HT1080 (cell line): Measurements from ENCODE around the gene RBKS. TPM values are rescaled to one million over a fixed set of nuclear protein-coding genes. Genes with fewer than 3 reads are reported as not detected.
A peak's percentile ranks its signal among the peaks of the same experiment; 100 is the strongest.

Experiments
- DNase-seq: peaks from one replicate; pipeline ENCODE4 v3.0.0-alpha.2; 2015; ENCODE audit warnings: low read depth
- total RNA-seq: library from RNA; depleted of rRNA; stranded (reverse); fragments of >200 nt; shearing (Covaris generic); gene quantifications from 2 replicates; pipeline ENCODE4 v1.2.3, GENCODE V29; 2014

RBKS gene
- total RNA-seq, 1 experiment from 2014 or later, result 0.71 TPM

DNA sequence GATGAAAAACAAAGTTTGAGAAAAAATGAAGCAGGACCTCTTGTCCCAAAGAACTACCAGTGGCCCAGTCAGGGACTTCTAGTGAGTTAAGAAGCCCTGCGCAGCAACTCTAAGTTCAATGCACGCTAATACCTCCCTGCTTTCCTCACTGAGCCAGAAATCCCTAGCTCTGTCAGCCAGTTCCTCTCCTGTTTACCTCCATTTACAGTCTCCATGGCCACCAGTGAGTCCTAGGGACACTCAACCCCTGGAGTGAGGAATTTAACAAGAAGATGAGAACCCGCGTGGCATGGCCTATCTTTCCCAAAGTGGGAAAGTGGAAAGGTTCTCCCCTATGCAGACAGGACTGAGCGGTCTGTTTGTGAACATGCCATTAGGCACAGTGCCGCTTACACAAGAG lies 87.6 kb downstream of the RBKS start:
- no peak for DNase-seq

DNA sequence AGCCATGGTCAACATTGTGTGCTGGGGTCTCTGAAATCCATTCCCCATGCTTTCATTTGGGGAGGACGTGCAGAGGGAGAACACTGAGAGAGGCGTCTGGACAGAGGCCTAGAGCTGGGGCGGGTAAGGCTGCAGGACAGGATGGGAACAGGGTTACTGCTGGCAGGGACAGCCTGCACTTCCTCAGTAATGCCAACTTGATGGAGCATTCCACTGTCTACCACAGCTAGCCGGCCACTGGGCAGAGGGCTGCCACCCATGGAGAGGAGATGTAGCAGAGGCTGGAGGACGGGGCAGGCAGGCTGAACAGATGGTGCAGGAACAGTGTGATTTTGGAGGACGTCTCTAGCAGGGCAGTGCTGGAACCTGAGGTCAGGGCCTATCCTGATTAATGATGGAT lies 89.3 kb downstream of the RBKS start:
- no peak for DNase-seq

DNA sequence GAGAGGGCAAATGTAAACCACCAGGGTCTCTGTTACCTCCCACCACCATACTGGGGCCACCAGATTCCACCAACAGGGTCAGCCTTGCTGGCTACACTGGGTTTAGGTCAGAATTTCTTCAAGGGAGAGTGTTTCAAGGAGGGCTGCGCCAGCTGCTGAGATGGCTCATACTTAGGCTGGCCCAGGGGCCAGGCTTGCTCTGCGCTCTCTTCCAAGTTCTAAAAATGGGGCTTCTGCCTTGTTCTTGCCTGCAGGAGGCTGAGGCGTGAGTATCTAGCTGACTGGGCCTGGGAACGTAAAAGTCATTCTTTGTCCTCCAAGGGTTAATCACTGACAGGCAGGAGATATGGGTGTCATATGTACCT lies 90.6 kb downstream of the RBKS start:
- no peak for DNase-seq

DNA sequence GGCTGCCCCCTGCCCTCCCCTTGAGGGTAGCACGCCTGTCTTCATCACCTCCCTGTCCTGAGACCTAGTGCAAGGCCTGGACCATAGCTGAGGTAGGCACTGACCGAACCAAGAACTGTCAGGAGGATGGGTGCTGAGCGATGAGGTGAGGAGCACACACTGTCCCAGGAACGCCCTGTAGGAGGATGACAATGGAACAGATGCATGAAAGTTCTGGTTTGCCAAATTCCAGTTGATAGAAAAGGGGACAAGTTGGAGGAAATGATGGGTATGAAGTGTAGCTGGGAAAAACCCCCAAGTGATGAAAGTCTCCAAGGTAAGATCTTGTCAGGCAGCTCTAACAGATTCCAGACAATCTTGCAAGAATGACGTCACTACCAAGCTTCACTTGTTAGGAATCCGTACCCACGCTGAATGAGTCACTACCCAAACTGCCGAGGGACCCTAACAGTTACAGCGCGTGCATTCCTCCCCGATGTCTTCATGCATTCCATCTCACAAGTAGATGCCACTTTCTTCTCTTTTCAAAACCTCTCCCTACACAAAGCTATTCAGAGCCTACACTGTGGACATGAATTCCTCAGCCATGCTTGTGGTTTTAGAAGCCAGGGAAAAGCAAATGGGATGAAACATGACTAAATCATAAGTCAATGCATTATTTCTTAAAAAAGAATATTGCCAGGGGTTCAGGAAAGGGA lies 91.1 kb downstream of the RBKS start:
- DNase-seq, result peak; percentile 100

DNA sequence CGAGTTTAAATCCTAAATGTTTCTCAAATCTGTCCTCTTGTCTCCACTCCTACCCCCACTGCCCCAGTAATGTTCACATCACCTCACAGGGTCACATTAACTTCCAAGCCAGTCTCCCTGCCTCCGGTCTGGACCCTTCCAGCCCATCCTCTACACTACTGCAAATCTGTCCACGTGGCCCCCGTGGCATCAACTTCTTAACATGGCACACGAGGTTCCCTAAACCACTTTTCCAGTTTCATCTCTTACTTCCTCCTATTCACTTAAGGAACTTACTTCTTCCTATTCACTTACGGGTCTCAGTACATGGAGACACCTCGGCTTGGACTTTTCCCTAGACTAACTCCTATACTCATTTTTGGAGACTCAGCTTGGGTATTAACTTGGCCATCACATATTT lies 91.7 kb downstream of the RBKS start:
- DNase-seq, result no peak

DNA sequence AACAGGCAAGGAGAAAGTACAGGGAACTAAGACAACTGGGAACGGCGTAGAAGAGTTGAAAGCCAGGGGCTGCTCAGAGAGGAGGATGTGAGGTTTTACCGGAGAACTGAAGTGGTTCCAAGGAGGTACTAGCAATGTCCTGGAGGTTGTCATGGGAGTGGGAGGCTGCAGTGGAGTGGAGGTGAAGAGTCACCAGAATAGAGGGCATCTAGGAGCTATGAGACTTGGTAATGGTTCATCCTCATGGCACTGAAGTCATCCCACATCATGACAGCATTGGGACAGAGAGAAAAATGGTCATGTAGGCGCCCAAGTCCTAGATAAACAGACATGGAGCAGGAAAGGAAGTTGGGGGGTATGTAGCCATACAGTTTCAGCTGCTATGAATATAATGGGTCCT lies 92.3 kb downstream of the RBKS start:
- no peak for DNase-seq

DNA sequence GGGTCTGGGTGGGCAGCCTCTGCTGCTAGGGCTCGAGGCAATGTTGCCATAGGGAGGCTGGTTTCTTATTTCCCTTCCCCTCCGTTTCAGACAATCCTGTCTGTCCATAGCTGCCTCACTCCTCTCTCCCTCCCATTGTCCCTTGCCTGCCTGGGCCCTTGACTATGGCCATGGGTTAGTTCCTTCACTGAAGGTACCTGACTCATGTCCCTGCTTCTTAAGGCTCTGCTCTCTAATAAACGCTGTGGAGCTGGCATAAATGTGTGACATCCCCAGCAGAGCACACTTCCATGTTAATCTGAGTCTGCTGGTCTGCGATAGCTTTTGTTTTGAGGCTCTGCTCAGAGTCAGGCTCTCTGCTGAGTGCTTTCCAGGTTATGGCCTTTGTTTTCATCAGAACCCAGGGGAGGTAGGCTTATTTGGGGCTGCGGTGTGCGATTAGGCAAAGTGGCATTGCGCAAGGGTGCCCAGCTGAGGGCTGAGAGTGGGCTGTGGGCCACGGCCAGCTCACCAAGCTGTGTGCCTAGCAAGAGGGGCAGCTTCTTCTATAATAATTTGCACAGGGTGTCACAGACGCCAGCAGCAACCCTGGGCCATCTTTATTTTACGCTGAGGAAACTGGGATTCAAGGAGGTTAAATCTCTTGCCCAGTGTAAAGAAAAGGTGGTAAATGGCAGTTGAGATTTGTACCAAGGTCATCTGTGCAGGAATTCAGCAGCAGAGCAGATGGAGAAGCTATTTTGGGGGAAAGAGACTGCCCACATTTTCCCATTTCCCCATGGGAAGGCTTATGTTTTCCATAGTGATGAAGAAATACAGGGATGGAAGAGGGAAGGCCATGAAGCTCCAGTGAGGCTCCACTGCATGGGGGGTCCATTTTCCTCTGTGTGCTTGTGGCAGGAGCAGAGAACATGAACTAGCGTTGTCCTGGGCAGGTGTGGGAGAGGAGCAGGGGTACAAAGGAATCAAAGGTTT lies 93.1 kb downstream of the RBKS start:
- no peak for DNase-seq

DNA sequence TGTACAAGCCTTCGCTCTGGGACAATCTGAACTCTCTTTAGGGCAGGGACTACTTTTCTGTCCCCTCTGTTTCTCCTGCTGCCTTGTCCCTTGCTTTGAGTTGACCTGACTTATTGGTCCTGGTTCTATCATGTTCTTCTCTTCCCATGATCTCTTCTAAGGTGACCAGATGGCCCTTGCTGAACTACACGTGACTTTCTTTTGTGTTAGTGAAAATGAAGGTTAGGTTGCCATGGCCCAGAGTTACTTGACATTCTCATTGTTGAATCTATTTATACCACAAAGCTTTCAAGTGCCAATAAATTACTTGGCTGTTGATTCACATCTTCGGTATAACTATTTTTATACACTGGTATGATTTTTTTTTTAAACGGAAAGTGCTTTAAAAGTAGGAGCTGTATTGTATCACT lies 94.3 kb downstream of the RBKS start:
- DNase-seq, result no peak

DNA sequence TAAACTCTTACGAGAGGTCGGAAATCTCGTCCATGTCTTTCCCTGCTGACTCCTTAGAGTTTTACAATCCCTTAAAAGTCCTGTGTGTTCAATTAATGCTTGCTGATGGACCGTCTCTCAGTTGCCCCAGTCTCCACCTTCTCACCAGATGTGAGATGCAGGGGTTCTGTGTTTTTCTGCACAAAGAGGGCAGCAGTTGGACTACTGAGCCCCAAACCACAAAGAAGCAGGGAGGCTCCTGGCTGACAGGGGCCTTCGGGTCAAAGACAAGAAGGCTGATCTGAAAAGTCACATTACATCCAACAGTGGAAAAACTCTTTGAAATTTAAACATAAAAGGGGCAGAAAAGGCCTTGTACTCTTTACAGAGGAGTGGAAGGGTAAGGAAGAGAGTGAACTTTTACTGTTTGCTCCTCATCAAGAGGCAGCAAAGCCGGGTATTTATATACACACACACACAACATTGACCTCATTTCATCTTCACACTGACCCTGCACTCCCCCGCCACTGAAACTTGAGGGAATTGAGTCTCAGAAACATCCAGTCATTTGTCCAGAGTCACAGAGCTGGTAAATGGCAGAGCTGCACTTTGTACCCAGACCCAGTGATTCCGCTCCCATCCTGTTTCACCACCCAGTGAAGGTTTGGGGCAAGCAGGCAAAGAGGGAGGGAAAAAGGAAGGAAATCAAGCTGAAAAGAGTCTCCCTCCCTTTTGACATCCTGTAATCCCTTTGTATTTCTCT lies 94.9 kb downstream of the RBKS start:
- no peak for DNase-seq

DNA sequence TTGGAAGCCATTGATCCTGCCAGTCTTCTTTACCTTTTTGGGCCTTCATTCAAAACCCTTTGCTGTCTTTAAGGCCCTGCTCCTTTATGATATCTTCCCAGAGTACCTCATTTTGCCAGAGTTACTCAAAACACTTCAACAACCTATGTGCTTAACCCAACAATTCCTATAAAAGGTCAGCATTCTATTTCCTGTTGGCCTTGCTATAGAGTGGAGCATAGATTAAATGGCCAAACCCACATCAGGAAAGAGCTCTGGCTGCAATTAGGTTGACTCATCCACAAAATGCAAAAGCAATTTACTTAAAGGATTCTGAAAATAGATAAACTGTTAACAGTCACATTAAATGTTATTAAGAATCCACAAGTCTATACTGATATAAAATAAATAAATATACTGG lies 97.4 kb downstream of the RBKS start:
- DNase-seq, result peak; percentile 64

DNA sequence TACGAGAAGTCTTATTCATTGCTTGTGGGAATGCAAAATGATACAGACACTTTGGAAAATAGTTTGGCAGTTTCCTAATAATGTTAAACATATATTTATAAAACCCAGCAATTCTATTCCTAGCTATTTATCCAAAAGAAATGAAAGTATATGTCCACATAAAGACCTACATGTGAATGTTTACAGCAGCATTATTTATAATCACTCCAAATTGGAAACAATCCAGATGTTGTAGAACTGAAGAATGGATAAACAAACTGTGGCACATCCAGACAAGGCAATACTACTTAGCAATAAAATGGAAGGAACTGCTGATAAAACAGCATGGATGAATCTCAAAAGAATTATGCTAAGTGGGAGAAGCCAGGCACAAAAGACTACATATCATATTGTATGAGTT lies 99.4 kb downstream of the RBKS start:
- DNase-seq, result no peak

DNA sequence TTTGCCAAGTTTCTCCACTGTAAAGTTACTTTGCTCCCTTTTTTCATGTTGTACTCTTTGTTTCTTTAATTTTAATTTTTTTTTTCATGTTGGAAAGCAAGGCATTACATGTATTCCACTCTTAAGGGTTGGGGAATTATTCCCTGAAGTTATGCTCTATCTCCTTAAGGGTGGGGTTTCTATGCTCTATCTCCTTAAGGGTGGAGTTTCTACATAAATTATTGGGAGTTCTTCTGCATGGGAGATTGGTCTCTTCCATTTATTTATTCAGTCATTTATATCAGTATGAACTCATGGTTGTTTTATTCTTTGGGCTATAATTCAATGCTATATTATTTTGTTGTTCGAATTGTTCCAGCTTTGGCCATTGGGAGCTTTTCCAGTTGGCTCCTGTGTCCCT lies 107.5 kb downstream of the RBKS start:
- no peak for DNase-seq

DNA sequence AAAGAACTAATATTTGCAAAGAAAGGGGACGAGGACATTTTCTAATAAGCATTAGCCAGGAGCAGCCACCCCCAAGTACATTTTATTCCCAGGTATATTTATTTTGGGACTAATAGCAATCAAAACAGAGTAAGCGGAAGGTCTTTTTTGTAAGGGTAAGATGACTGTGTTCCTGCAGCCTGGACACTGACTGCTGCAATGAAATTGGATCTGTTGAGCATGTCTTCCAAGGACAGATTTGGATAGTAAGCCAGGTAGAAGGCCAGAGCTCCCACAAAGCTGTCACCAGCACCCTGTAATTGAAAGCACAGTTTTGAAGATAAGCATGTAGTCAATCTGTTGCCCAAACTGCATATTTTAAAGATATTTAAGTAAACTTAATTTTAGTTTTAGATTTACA lies 108.7 kb downstream of the RBKS start:
- no peak for DNase-seq

DNA sequence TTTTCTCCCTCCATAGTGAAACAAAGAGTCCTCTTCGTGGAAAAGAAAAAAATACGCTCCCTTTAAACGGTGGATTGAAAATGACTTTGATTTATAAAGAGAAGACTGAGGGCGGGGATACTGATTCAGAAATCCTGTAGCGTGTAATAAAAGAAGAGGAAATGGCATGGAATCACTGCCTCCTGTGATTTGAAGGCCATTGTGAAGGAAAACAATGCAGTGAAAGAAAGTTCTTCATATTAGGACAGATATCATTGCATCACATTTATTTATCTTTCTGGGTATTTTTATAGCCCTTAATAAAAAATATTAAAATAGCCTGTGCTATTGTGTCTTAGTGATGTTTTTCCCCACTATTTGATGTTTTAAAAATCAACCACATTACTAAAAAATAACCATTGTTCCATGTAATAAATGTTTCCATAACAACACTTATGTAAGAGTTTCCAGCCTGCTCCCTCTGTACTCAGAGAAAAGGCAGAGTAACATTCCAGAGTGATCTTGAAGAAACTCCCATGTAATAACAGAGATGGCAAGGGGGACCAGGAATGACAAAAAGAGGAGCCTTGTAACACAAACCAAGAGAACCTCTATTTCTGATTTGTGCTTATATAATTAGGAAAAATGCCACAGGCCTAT lies 110.7 kb downstream of the RBKS start:
- no peak for DNase-seq

DNA sequence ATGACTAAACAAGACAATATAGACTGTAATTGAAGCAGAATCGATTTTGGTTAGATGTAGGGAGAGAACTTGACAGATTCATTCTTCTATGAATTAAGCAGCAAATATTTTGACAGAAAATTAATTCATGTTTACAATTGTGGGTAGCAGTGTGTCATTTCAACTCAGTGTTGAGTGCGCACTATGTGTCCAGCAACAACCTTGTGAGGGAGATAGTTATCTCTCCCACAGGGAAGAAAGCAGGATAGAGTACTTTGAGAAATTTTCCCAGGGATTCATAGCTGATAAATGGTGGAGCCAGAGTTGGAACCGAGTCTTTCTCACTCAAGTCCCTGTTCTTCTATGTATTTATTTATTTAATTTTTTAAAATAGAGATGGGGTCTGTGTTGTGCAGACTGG lies 113.5 kb downstream of the RBKS start:
- DNase-seq, result no peak

DNA sequence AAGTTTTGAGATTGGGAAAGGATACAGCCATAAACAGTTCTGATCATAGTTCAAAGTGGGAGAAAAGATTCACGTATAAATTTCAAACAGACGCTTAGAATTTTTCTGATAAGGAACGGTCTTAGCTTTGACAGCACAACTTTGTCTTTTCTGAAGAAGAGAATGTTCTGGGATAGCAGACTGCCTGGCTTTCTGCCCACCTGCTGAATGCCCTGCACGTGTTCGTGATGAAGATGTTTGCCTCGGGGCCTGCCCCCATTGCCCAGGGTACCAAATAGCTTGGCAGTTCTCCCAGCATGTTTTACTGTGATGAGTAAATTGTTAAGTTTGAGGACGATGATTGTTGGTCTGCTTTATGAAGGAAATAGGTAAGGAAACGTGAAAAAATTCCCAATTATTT lies 114.1 kb downstream of the RBKS start:
- no peak for DNase-seq

DNA sequence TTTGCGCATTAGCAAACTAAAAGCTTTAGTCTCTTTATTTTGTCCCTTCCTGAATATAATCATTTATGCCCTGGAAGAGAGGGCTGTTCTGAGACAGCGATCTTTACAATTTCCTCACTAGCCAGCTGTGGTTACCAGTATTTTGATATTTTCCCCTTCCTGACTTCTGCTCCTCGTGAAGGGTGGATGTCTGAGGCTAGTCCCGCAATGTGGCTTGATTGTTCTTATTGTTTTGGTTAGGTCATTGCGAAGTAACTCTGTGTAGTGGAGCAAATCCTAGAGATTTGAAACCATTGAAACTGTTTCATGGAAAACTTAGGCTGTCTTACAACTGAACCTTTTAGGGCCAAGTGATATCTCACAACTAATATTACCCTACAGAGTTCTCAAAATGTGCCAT lies 116.2 kb downstream of the RBKS start:
- no peak for DNase-seq

DNA sequence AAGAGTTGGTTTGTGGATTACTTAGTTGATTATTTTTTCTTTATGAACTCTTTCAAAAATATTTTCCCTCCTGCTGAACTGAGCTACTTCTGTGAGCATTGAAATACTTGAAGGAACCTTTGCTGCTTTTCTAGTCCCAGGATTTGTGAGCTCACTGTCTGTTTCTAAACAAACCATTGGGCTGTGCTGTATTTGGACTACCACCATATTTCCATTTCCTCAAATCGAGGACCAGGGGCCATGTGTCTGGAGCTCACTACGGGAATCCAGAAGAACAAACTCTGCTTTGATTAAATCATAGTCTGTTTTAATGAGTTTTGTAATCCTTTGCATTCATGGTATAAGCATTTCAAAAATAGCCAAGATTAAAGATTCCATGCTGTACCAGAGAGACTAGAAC lies 117.4 kb downstream of the RBKS start:
- DNase-seq, result no peak

DNA sequence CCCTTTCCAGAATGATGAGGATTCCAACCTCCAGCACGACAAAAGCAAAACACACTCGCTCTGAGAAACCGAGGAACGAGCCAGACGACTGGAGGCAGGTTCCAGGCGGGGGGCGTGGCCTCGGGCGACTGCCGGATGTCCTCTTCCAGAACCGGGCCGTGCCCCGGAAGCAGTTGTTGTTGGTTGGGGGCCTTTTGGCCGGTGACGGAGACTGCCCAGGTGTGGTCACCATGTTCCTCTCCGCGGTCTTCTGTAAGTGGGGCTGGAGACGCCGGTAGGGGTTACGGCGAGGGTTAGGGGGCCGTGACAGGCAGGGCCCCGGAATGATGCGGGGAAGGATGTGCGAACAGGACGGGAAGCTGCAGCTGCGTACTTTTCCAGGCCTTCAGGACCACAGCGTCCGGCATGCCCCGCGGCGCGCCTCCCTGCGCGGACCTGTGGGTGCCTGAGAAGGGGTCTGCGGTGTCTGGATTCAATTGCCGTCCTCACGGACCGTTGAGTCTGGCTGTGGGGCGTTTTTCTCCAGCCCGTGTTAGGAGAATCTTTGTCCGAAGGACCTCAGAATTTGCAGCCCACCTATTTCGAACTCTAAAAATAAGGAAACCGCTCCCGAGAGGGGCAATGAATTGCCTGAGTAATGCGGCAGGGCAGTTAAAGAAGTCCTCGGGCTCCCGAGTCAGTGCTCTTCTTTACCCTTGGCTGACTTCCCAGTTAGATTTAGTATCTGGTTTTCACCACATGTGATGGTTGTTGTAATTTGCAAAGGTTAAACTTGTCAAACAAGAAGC lies 118.4 kb downstream of the RBKS start, which contains the start of gene MRPL33:
MRPL33 (plus strand) TSS at position 172 of the 788 bp plus-strand sequence; CDS start at position 231, 59 bp downstream.
- peak; percentile 91 for DNase-seq

DNA sequence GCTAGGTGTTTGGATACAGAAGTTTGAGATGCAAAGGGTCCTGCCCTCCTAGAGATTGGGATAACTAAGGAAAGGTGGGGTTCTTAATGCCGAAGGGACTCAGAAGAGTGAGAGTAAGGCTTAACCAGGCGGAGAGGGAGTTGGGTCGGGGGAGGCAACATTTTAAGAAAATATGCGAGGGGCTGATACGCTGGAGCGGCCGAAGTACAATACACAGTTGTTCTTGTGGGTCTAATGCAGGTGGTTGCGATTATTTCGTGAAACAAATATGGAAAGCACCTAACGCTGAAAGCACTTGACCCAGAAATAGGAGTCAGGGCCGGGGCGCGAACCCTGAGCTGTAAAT lies 119.0 kb downstream of the RBKS start:
- DNase-seq, result no peak

DNA sequence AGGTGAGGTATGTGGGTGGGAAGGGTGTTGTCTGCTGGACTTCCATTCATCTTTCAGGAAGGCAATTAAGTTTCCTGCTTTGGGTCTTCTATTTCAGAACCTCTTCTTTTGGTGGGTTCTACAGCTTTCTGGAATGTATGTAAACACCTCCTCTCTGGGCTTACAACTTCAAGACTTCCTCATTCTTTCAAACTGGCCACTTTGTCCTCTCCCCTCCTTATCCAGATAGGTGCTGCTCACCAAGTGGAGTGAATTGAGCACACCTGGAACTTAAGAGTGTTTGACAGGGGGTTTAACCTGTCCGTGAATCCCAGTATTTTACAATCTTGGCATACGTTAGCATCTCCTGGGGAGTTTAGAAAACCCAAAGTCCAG lies 123.9 kb downstream of the RBKS start:
- no peak for DNase-seq
